ENCODE results near the gene FBXL16. TPM values are rescaled to one million over a fixed set of nuclear protein-coding genes. Genes with fewer than 3 reads are reported as not detected.

FBXL16 gene
- total RNA-seq, 1 experiment from 2014 or later, result 22.2 TPM

DNA sequence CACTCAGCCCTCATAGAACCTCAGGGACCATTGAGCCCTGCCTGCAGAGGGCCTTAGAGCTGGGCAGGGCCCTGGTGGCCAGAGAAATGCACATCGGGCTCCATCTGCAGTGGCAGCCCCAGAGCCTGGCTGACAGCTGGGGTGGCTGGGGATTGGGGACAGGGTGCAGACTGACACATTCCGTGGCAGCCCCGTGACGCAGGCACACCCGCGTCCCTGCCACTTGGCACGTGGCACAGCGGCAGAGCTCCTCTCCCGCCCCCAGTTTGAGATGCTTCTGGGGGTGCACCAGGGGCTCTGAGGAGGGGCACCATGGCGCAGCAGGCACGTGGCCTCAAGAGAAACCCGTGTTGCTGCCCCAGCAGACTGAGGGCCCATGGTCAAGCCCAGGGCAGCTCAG, 2.2 kb downstream of the FBXL16 start:
- Histone ChIP-seq H3K4me2 (no peak overlapping the region), H3K36me3 (ENCODE audit: low read depth) (no peaks in the 10 kb centered on the region), H3K27me3 (ENCODE audit: insufficient read depth, low read depth) (peaks cover 64% of the 10 kb centered on the region), H4K20me1 (ENCODE audit: insufficient read depth) (0 out of 2 replicates have a peak, but pooled peaks cover 4% of the 10 kb centered on the region), H3F3A (ENCODE audit: insufficient read depth, low read depth) (peaks cover 6% of the 10 kb centered on the region; the same call in 1 of the 2 replicates), H3K9me3 (ENCODE audit: insufficient read depth, low read depth) (no peaks in the 10 kb centered on the region), H3K4me1 (replicated peaks; ENCODE audit: insufficient read depth) (no peaks in the 10 kb centered on the region; the same call in 1 of the 2 replicates), H2AFZ (no peak overlapping the region), H3K79me2 (ENCODE audit: low read depth) (no peaks in the 10 kb centered on the region), H3K4me3 (no peak overlapping the region), H3K27ac (no peak overlapping the region), H3K9me2 (ENCODE audit: insufficient read depth) (no peaks in the 10 kb centered on the region)
- ChIA-PET CTCF (no interaction called here), POLR2A (ENCODE audit: unreplicated experiment) (no interaction called here)
- no TSS peak for BruUV-seq (replicated peaks)
- intact Hi-C loops (cut with micrococcal nuclease; ENCODE audit: unreplicated experiment), result no loop called here
- no peak for DNase-seq
- TF ChIP-seq, protein P1, sequence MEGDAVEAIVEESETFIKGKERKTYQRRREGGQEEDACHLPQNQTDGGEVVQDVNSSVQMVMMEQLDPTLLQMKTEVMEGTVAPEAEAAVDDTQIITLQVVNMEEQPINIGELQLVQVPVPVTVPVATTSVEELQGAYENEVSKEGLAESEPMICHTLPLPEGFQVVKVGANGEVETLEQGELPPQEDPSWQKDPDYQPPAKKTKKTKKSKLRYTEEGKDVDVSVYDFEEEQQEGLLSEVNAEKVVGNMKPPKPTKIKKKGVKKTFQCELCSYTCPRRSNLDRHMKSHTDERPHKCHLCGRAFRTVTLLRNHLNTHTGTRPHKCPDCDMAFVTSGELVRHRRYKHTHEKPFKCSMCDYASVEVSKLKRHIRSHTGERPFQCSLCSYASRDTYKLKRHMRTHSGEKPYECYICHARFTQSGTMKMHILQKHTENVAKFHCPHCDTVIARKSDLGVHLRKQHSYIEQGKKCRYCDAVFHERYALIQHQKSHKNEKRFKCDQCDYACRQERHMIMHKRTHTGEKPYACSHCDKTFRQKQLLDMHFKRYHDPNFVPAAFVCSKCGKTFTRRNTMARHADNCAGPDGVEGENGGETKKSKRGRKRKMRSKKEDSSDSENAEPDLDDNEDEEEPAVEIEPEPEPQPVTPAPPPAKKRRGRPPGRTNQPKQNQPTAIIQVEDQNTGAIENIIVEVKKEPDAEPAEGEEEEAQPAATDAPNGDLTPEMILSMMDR (conservative IDR thresholded peaks at IDR 0.05), result no peak
- TF ChIP-seq EZH2 (IDR thresholded peaks at IDR 0.05; ENCODE audit: low read depth), result no peak

DNA sequence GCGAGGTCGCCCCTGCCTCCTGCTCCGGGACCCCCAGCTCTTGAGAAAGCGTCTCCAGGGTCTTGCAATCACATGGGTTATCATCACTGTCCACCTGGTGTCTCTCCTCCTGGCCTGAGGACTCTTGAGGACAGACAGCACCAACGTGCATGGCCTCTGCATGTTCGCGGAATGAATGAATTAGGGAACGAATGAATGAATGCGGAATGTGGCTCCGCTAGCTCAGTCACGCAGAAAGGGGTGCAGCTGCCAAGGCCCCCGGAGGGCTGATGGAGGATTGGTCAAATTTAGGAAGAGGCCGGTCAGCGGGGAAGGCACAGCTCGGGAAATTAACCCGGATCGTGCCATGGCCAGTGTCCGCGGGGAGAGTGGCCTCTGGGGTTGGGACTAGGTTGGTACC, 3.3 kb downstream of the FBXL16 start:
- intact Hi-C loops (cut with micrococcal nuclease; ENCODE audit: unreplicated experiment), result no loop called here
- no TSS peak for BruUV-seq (replicated peaks)
- Histone ChIP-seq H3F3A (ENCODE audit: insufficient read depth, low read depth) (peaks cover 6% of the 10 kb centered on the region; the same call in 1 of the 2 replicates), H3K9me3 (ENCODE audit: insufficient read depth, low read depth) (no peaks in the 10 kb centered on the region), H3K9me2 (ENCODE audit: insufficient read depth) (no peaks in the 10 kb centered on the region), H2AFZ (no peak overlapping the region), H4K20me1 (ENCODE audit: insufficient read depth) (0 out of 2 replicates have a peak, but pooled peaks cover 4% of the 10 kb centered on the region), H3K4me3 (no peak overlapping the region), H3K79me2 (ENCODE audit: low read depth) (no peaks in the 10 kb centered on the region), H3K27me3 (ENCODE audit: insufficient read depth, low read depth) (peaks cover 57% of the 10 kb centered on the region), H3K27ac (no peak overlapping the region), H3K36me3 (ENCODE audit: low read depth) (no peaks in the 10 kb centered on the region), H3K4me2 (no peak overlapping the region), H3K4me1 (replicated peaks; ENCODE audit: insufficient read depth) (no peaks in the 10 kb centered on the region; the same call in 1 of the 2 replicates)
- TF ChIP-seq EZH2 (IDR thresholded peaks at IDR 0.05; ENCODE audit: low read depth), result no peak
- TF ChIP-seq, protein P1 (conservative IDR thresholded peaks at IDR 0.05), result no peak
- ChIA-PET CTCF (interaction anchor here (1.5 kb wide), 1 partner anchor 10 kb away, joined by 3 read pairs; no protein-coding TSS in a partner anchor), POLR2A (ENCODE audit: unreplicated experiment) (no interaction called here)
- no peak for DNase-seq

DNA sequence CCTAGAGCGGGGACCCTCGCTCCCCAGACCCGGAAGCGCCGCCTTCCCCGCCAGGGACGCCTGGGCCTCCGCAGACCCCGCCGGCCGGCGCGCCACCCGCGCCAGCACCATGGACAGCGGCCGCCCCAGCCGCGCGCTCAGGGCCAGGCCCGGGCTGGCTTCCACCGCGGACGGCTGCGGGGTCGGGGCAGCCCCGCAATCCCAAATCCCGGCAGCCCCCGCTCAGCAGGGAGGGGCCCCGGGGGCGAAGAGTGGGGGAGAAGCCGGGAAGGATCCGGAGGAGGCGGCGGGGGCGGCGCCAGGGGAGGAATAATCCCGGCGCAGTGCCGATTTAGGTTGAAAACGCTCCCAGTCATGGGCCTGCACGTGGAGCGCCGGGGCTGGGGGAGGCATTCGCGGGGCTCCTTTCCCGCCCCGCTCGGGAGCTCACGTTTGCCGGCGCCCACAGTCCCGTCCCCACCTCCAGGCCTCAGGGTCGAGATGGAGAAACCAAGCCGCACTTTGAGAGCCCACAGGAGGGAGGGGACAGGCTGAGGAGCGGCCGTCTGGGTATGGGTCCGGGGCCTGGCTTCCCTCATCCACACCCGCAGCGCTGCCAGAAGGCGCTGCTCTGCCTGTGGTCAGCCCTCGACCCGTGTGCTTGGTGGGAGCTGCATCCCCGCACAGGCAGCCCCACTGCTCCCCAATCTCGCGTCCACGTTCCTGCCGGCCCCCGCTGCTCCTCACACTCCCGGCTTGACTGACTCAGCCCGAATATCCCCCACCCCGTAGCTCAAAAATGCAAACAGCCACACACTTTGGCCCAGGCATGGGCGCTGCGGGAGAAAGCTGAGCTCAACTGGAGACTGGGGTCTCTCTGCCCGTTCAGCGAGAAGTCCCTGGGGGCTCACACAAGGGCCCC, 4.7 kb downstream of the FBXL16 start:
- no peak overlapping the region for H3K4me3 ChIP-seq
- H3K9me3 ChIP-seq (ENCODE audit: insufficient read depth, low read depth), result no peaks in the 10 kb centered on the region
- intact Hi-C loops (cut with micrococcal nuclease; ENCODE audit: unreplicated experiment), result no loop called here
- DNase-seq, result no peak
- peaks cover 45% of the 10 kb centered on the region for H3K27me3 ChIP-seq (ENCODE audit: insufficient read depth, low read depth)
- H3K4me1 ChIP-seq (replicated peaks; ENCODE audit: insufficient read depth), result no peaks in the 10 kb centered on the region; the same call in 1 of the 2 replicates
- TF ChIP-seq EZH2 (IDR thresholded peaks at IDR 0.05; ENCODE audit: low read depth), result no peak
- TF ChIP-seq, protein P1 (conservative IDR thresholded peaks at IDR 0.05), result no peak
- CTCF ChIA-PET, result interaction anchor here (1.5 kb wide), 1 partner anchor 12 kb away, joined by 3 read pairs; no protein-coding TSS in a partner anchor
- H2AFZ ChIP-seq, result no peak overlapping the region
- no peaks in the 10 kb centered on the region for H3K9me2 ChIP-seq (ENCODE audit: insufficient read depth)
- H3F3A ChIP-seq (ENCODE audit: insufficient read depth, low read depth), result no peaks in the 10 kb centered on the region
- no peaks in the 10 kb centered on the region for H3K36me3 ChIP-seq (ENCODE audit: low read depth)
- H3K27ac ChIP-seq, result no peak overlapping the region
- POLR2A ChIA-PET (ENCODE audit: unreplicated experiment), result no interaction called here
- no peaks in the 10 kb centered on the region for H3K79me2 ChIP-seq (ENCODE audit: low read depth)
- 0 out of 2 replicates have a peak, but pooled peaks cover 4% of the 10 kb centered on the region for H4K20me1 ChIP-seq (ENCODE audit: insufficient read depth)
- H3K4me2 ChIP-seq, result no peak overlapping the region
- no TSS peak for BruUV-seq (replicated peaks)

Measured in PC-9 (cell line).